WERI-Rb-1 (cell line): ENCODE results near the gene FBXO33.

Source experiments
- DNase-seq: peaks from one replicate; pipeline ENCODE4 v3.0.0-alpha.2; 2020
- H3K27ac ChIP-seq: fragments of 250-450 bp; sonication (Bioruptor Pico); 2 replicates; pipeline ENCODE4 v1.5.1; 2020; ENCODE audit warnings: mild to moderate bottlenecking, moderate library complexity
- H3K27me3 ChIP-seq: fragments of 250-450 bp; sonication (Bioruptor Pico); 2 replicates; pipeline ENCODE4 v1.5.1; 2021; ENCODE audit warnings: mild to moderate bottlenecking, low read depth, moderate library complexity; ENCODE audit not compliant: insufficient read depth, severe bottlenecking
- H3K36me3 ChIP-seq: fragments of 250-450 bp; sonication (Bioruptor Pico); 2 replicates; pipeline ENCODE4 v1.5.1; 2020; ENCODE audit warnings: mild to moderate bottlenecking, moderate library complexity
- H3K4me3 ChIP-seq: 2 replicates; pipeline ENCODE4 v1.5.1; 2011; ENCODE audit warnings: low read depth, mild to moderate bottlenecking, control low read depth, low read length
- H3K9me3 ChIP-seq: fragments of 250-450 bp; sonication (Bioruptor Pico); 2 replicates; pipeline ENCODE4 v1.5.1; 2021; ENCODE audit warnings: mild to moderate bottlenecking, moderate library complexity; ENCODE audit not compliant: severe bottlenecking
- TF ChIP-seq, protein P1 (sequence below): IDR thresholded peaks from 2 replicates; pipeline ENCODE4 v1.5.1; 2011; ENCODE audit warnings: low read depth, mild to moderate bottlenecking, control low read depth, inconsistent platforms, low read length

FBXO33 gene

GRCh38 chr14:39447175-39447661, 15.0 kb upstream of the FBXO33 start:
- Histone ChIP-seq H3K27ac (no peak overlapping the region), H3K27me3 (no peaks in the 10 kb centered on the region), H3K4me3 (no peak overlapping the region), H3K9me3 (no peaks in the 10 kb centered on the region), H3K36me3 (no peaks in the 10 kb centered on the region)
- TF ChIP-seq, protein P1, sequence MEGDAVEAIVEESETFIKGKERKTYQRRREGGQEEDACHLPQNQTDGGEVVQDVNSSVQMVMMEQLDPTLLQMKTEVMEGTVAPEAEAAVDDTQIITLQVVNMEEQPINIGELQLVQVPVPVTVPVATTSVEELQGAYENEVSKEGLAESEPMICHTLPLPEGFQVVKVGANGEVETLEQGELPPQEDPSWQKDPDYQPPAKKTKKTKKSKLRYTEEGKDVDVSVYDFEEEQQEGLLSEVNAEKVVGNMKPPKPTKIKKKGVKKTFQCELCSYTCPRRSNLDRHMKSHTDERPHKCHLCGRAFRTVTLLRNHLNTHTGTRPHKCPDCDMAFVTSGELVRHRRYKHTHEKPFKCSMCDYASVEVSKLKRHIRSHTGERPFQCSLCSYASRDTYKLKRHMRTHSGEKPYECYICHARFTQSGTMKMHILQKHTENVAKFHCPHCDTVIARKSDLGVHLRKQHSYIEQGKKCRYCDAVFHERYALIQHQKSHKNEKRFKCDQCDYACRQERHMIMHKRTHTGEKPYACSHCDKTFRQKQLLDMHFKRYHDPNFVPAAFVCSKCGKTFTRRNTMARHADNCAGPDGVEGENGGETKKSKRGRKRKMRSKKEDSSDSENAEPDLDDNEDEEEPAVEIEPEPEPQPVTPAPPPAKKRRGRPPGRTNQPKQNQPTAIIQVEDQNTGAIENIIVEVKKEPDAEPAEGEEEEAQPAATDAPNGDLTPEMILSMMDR = no peak
- no peak for DNase-seq

DNA sequence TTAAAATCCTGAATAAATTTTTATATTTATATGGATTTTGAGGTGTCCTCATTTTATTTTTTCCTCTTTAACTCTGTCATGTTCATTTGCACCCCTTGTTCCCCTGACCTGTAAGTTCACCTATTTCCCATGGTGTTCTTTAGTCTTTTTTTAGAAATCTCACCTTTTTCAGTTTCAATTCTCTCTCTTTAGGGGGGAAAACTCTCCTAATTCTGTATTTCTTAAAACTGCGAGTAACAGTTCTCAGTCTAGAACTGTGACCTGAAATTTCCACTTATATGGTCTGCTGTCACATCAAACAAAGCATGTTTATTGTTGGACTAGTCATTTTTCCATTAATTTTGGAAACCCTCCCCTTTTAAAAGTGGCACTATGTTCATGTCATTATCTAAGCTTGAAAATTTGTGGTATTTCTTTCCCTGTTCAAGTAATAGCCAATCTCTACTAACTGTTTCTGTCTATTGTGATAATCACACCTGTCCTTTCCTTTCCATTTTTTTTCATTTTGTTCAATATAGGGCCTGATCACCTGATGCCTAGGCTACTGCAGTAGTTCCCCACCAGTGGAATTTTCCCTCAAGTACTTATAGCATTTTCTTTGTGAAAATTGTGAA, 14.0 kb upstream of the FBXO33 start:
- DNase-seq = no peak
- TF ChIP-seq, protein P1 = no peak
- Histone ChIP-seq H3K4me3 (no peak overlapping the region), H3K27ac (no peak overlapping the region), H3K36me3 (no peaks in the 10 kb centered on the region), H3K9me3 (no peaks in the 10 kb centered on the region), H3K27me3 (no peaks in the 10 kb centered on the region)

DNA sequence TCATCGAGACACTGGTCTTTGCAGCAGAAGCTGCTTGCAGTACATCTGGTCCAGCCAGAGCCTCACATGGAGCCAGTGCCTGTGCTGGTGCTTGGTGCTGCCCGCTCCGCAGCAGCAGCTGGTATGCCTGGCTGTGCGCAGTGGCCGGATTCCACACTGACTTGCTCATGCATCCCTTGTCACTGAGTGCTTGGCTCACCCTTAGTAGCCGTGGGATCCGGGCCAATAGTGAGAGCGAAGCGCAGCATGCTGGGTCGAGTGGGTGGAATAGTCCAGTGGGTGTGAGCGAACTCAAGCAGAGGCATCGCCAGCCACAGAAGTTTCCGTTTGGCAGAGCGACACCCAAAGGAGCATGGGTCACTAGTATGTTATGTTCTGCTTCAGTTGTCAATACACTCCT, 10.1 kb upstream of the FBXO33 start:
- no peak for DNase-seq
- TF ChIP-seq, protein P1 = no peak
- Histone ChIP-seq H3K4me3 (no peak overlapping the region), H3K27me3 (no peaks in the 10 kb centered on the region), H3K27ac (no peak overlapping the region), H3K9me3 (no peaks in the 10 kb centered on the region), H3K36me3 (no peaks in the 10 kb centered on the region)

DNA sequence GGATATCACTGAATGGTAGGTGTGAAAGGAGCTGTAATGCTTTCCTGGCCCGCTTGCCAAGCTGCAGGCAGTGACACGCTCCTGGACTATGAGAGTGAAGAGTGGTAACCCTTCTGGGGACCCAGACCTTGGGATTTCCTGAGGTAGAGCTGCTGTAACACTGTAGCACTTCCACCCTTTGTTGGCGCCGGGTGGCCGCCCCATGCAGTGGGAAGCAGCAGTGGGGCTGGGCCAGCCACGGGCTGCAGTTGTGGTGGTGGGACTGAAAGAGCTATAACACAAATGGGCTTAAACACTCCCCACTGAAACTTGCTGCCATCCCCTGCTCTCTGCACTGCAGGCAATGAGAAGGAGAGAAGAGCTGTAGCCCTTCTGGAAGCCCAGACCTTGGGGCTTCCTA, 9.6 kb upstream of the FBXO33 start:
- no peak overlapping the region for H3K27ac ChIP-seq
- DNase-seq = no peak
- no peaks in the 10 kb centered on the region for H3K36me3 ChIP-seq
- H3K27me3 ChIP-seq = no peaks in the 10 kb centered on the region
- TF ChIP-seq, protein P1 = no peak
- no peak overlapping the region for H3K4me3 ChIP-seq
- no peaks in the 10 kb centered on the region for H3K9me3 ChIP-seq

DNA sequence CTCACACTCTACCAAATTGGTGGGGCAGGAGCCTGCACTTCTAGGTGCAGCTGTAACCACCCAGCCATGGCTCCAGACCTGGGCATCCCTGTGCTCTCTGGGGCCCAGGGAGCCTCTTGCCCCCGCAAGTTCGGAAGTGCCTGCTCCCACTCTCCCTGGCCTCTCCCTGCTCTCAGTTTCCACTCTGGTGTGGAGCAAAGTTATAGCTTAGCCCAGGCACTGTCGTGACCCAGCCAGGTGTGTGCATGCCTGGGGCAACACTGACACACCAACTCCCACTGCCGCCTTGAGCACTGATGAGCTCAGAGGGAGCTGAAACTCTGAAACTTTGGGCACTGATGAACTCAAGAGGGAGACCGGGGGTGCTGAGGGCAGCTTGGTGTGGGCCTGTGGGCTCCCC, 8.7 kb upstream of the FBXO33 start:
- H3K27me3 ChIP-seq = no peaks in the 10 kb centered on the region
- DNase-seq = no peak
- no peaks in the 10 kb centered on the region for H3K9me3 ChIP-seq
- H3K27ac ChIP-seq = no peak overlapping the region
- H3K4me3 ChIP-seq = no peak overlapping the region
- TF ChIP-seq, protein P1 = no peak
- no peaks in the 10 kb centered on the region for H3K36me3 ChIP-seq

DNA sequence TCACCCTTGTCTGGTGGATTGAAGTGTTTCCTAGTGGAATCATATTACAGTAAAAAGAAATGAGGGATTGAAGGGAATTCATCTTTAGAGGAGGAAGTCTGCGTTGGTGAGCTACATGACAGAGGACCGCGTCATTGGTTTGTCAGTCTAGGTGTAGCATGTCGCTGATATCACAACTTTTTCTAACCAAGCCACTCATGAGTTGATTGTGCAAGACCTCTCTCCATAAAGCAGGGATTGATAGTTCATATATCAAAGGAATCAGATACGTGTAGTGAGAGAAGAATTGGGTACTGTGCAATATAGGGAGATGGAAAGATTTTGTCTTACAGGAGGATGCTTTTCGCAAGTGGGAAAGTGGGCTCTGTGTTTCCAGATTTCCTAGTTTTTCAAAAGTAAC, 3.0 kb upstream of the FBXO33 start:
- H3K4me3 ChIP-seq = no peak overlapping the region
- no peaks in the 10 kb centered on the region for H3K27me3 ChIP-seq
- H3K27ac ChIP-seq = no peak overlapping the region
- TF ChIP-seq, protein P1 = no peak
- H3K9me3 ChIP-seq = no peaks in the 10 kb centered on the region
- no peaks in the 10 kb centered on the region; the same call in 1 of the 2 replicates for H3K36me3 ChIP-seq
- DNase-seq = no peak
